NCI-H345 treated with DMSO at 0.1 percent for 48 hours (cell line): ENCODE results near the gene DISP3.

Source experiments
- DNase-seq: peaks from one replicate; lab custom pipeline; 2025; ENCODE audit not compliant: unreplicated experiment; lab: John Stamatoyannopoulos, UW

The DISP3 gene

DNA sequence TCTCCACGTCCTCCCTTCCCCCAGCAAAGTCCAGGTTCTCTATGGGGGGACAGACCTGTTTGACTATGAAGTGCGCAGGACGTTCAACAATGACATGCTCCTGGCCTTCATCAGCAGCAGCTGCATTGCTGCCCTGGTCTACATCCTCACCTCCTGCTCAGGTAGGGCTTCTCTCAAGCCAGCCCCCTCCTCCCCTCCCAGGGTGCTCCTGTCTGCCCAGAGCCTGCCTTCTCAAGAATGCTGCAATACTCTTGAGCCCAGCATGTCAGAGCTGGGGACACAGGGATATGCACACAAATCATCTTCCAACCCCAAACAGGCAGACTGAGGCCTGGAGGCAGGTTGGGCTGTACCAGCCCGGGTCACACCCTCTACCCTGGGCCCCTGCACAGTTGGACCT is 35.4 kb downstream of the DISP3 start:
- no peak for DNase-seq

DNA sequence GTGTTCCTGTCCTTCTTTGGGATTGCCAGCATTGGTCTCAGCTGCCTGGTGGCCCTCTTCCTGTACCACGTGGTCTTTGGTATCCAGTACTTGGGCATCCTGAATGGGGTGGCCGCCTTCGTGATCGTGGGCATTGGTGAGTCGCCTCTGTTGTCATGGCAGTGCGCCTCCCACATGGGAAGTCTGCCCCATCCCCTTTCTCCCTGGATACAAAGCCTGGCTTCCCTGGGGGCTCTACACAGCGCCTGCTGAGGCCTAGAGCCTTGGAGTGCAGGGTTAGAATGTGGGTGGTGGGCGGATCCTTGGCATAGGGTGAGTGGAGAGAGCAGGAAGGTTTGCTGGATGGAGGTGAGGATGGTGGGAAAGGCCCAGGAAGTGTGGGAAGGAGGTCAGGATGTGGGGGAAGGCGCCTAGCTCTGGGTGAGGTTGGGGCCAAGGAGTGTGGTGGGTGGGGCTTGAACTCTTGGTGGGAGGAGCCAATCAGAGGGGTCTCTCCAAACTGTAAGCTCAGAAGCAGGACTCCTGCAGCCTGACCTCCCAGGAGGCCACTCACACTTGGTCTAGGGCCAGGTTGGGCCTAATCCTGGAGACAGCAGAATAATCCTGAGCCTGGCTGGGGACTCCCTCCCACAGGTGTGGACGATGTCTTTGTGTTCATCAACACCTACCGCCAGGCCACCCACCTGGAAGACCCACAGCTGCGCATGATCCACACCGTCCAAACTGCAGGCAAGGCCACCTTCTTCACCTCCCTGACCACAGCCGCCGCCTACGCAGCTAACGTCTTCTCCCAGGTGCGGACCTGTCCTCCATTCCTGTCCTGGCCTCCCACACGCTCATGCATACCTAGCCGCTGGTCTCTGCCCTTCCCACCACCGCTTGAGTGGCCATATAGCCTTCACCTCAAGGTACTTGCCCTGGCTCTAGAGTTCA is 36.7 kb downstream of the DISP3 start:
- no peak for DNase-seq

DNA sequence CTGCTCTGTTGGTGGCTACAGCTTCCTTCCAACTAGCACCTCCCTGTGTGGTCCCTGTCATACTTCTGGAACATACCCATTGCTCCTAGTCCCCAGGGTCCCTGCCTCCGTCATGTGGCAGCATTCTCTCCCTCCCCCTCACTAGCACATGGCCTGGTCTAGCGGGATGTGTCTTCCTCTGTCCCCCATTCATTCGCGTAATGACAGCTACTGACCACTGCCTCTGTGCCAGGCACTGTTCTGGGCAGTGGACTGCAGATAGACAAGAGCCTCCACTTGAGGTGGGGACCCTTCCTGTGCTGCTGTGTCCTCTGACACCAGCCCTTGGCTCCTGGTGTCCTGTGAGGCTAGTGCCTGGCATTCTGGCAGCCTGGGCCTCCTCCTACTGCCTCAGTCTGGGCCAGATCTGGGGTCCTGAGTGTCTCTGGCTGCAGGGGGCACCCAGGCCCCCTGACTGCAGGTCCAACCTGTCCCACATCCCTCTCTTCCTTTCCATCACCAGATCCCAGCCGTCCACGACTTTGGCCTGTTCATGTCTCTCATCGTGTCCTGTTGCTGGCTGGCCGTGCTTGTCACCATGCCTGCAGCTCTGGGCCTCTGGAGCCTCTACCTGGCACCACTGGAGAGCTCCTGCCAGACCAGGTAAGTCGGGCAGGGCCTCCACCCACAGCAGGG is 38.1 kb downstream of the DISP3 start:
- DNase-seq: no peak

DNA sequence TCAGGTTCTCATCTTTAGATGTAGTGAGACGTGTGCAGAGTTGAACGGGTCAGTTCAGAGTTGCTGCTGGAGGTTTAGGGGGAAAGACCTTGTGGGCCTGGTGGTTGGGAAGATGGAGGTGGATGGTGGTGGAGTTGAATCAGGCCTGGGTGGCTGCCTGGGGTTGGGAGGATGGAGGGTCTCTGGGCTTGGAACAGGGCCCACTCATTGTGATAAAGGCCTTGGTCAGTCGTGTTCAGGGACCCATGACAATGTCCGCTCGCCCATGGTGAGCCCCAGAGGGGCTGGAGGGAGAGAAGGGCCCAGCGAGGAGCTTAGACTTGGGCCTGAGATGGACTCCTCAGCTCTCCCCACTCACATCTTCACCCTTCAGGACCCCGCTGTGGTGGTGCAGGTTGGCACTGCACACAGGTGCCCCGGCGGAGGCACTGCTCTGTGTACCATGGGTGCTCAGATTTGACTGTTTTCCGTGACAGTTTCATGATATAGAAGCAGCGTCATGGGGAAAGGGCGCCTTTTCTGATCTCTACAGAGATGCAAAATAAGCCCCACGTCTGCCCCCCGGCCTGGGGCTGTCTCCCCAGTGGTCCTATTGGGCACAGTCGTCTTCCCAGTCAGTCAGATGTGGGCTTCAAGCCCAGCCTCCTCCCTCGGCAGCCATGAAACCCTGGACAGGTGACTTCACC is 39.2 kb downstream of the DISP3 start:
- DNase-seq: no peak

DNA sequence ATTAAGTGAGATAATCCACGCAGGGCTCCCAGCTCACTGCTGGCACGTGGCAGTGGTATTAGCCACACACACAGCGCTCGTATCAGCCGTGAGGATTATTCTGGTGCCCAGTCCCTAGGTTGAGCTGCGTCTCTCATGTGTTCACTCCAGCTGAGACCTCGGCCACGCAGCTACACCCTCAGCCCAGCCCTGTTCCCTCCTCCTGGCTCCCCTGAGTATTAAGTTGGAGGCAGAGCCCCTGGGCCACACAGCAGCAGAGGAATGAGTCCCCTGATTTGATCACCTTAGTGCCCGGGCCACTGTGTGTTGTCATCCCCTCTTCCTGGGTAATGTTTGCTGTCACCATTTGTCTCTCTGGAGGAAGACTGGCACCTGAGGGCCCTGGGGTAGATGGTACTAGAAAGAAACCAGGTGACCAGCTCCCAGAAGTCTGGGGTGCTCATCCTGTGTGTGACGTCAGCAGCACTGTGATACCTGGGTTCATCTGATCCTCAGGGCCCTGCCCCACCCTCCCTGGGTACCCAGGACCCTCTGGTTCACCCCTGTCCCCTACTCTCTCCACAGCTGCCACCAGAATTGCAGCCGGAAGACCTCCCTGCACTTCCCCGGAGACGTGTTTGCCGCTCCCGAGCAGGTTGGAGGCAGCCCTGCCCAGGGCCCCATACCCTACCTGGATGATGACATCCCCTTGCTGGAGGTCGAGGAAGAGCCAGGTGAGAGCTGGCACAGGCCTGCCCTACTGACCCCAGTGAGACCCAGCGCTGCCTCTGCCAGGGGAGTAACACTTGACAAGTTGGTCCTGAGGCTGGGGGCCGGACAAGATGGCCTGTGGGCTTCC is 40.1 kb downstream of the DISP3 start:
- no peak for DNase-seq

DNA sequence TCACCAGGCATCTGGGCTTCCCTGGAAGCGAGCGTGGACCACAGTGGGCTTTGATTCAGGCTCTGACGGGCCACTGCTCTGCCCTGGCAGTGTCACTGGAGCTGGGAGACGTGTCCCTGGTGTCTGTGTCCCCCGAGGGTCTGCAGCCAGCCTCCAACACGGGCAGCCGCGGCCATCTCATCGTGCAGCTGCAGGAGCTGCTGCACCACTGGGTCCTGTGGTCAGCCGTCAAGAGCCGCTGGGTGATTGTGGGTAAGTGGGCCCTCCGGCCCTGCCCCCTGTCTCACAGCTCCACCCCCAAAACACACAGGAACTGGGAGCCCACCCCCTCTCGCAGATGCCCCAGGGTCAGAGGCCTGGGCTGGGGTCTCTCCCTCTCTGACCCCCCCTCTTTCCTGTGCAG is 40.7 kb downstream of the DISP3 start:
- DNase-seq: no peak

DNA sequence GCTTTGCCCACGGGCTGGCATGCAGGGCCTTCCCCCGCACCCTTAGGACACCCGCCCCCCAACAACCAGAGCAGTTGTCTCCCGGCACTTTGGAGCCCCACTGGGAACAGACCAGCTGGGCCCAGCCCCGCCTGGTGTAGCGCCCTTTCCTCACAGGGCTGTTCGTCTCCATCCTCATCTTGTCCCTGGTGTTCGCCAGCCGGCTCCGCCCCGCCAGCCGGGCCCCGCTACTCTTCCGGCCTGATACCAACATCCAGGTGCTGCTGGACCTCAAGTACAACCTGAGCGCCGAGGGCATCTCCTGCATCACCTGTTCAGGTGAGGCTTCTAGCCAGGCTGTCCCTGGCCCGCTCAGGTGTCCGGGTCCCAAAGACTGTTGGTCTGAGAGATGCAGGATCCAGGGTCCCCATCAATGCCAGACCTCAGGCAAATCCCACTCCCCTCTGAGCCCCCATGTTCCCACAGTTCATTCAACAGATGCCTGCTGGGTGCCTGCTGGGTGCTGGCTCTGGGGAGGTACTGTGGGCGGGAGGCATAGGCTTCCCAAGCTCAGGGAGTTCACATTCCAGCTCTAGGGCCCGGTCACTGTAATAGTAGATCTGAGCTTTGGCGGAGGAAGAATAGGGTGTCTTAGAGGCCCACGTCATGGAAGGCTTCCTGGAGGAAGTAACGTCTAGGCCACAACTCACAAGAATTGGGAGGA is 41.7 kb downstream of the DISP3 start:
- no peak for DNase-seq

DNA sequence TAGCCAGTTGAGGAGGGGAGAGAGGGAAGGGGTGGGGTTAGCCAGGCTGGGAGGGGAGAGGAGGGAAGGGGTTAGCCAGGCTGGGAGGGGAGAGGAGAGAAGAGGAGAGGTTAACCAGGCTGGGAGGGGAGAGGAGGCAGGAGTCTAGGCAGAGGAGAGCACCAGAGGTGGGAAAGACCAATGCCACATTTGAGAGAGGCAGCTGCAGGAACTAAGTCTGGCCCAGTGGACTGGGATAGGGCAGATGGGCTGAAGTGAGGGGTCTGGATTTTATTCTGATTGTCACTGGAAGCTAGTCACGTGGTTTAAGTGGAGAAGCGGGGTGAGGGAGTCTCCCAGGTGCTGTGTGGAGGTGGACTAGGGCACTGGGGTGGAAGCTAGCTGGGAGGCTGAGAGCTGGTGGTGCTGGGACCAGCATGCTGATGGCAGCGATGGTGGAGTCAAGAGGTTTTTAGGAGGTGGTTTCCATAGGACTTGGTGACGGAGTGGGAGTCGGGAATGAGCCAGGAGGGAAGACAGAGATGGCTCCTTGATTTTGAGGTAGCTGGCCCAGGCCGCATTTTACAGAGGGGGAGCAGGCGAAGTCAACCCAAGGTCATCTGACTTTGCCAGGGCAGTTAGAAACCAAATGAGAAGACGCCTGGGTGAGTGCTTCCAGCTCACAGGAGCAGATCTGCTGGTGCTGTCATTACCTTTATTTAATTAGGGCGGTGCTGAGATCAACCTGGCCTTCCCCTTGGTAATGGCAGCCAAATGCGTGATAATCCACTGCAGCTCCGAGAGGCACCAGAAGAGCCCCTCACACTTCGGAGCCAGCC is 42.8 kb downstream of the DISP3 start:
- DNase-seq: no peak

DNA sequence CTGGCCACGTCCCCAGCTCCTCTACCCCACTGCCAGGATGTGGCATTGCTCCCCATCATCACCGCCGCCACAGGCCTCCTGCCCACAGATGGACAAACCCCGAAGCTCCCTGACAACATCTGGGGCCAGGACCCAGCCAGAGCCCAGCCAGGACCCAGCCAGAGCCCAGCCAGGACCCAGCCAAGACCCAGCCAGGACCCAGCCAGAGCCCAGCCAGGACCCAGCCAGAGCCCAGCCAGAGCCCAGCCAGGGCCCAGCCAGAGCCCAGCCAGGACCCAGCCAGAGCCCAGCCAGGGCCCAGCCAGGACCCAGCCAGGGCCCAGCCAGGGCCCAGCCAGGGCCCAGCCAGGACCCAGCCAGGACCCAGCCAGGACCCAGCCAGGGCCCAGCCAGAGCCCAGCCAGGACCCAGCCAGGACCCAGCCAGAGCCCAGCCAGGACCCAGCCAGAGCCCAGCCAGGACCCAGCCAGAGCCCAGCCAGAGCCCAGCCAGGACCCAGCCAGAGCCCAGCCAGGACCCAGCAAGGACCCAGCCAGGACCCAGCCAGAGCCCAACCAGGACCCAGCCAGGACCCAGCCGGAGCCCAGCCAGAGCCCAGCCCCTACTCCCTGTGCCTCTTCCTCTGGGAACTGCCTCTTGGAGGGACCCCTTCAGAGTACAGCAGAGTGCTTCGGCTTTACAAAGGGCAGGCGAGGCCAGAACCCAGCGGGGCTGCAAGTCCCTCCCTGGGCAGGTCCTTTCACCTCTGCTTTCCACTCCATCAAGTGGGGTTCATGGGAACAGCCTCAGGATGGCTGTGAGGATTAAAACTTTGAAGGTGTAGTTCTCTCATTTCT is 43.7 kb downstream of the DISP3 start:
- no peak for DNase-seq

DNA sequence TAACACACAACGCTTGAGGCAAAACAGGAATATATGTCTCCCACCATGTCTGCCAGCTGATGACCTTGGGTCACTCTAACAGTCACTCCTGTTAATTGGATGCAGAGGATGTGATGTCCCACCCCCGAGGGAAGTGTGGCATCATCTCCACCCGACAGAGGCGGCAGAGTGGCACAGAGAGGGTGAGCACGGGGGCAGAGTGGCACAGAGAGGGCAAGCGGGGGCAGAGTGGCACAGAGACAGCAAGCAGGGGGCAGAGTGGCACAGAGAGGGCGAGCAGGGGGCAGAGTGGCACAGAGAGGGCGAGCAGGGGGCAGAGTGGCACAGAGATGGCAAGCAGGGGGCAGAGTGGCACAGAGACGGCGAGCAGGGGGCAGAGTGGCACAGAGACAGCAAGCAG is 44.3 kb downstream of the DISP3 start:
- DNase-seq: no peak

DNA sequence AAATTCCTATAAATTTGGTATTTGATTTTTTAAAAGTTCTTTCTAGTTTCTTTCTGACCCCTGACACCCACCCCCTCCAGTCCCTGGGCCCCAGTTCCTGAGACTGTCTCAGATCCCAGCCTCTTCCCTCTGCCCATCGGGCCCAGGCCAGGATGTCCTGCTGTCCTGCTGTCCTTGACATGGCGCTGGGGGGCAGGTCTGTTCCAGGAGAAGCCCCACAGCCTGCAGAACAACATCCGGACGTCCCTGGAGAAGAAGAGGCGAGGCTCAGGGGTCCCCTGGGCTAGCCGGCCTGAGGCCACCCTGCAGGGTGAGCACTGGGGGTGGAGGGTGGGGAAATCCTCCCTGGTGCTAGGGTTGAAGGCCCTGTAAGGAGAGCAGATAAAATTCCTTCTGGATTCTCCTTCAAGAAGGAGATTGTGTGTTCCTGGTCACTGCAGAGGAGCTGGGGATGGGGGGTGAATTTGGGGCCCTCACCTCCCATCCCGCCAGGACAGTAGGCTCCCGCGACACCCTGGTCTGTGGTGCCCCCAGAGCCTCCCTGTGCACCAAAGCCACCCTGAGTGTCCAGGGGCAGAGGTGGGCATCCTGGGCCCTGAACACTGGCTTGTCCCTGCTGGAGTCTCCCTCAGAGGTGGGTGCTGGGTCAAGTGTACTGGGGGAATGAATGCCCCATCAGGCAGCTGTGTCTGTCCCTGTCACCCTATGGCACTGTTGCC is 45.0 kb downstream of the DISP3 start:
- no peak for DNase-seq

DNA sequence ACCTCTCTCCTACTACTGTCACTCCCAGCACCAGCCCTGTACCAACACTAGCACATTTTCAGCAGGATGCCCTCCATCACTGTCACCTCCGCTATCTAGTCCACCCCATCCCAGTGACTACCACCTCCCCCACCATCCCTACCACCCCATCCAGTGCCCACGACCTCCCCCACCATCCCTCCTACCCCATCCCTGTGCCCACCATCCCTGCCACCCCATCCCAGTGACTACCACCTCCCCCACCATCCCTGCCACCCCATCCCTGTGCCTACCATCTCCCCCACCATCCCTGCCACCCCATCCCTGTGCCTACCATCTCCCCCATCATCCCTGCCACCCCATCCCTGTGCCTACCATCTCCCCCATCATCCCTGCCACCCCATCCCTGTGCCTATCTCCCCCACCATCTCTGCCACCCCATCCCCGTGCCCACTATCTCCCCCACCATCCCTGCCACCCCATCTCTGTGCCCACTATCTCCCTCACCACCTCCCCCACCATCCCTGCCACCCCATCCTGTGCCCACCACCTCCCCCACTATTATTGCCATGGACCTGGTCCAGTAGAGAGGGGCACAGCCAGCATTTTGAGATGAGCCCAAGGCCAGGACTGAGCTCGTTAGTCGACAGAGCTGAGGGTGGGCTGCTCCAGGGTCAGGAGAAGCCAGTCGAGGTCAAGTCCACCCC is 45.7 kb downstream of the DISP3 start:
- DNase-seq: no peak

DNA sequence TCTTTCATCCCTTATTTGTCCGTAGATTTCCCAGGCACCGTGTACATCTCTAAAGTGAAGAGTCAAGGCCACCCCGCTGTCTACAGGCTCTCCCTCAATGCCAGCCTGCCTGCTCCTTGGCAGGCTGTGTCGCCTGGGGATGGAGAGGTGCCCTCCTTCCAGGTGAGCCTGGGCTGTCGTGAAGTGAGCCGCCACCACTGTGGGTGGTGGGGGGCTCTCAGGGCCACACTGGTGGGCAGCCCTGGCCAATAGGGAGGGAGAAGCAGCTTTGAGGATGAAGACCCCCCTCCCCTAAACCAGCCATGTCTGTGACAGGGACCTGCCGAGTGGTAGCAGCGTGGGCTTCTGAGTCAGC is 46.2 kb downstream of the DISP3 start:
- DNase-seq: no peak

DNA sequence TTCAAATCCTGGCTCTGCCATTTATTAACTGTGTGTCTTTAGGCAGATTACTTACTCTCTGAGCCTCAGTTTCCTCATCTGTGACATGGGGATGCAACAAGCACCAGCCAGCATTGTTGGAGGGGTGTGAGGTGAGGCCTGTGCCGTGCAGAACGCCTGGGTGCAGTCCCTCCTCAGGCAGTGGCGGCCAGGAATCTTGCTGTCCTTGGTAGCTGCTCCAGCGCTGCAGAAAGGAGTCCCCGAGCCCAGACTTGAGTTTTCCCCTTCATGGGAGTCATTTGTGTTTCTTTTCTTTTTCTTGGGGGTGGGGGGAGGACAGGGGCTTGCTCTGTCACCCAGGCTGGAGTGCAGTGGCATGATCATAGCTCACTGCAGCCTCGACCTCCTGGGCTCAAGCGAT is 46.6 kb downstream of the DISP3 start:
- no peak for DNase-seq

DNA sequence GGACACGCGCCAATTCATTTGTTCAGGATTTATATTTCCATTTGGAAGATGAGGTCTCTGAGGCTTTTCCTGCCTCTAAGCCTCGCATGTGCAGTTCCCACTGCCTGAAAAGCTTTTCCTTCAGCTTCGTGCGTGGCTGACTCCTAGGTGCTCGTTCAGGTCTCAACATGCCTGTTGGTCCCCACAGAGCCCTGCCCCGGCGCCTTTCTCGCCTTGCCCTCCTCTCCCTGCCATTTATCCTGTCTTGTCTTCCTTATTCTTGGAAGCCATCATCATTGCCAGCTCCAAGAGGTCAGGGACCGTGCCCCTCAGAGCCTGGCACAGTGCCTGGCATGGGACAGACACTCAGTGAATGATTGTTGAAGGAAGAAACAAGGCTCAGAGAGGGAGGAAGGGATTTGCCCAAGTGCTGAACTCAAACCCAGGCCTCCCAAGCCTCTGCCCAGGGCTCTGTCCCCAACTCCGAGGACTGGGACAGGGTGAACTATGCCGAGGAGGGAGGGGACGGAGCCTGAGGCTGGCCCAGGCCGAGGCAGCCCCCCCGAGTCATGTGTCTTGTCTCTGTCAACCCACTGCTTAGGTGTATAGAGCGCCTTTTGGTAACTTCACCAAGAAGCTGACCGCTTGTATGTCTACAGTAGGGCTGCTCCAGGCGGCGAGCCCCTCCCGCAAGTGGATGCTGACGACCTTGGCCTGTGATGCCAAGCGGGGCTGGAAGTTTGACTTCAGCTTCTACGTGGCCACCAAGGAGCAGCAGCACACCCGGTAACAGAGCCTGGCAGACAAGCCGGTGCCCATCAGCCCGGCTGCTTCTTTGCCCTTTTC is 47.3 kb downstream of the DISP3 start:
- DNase-seq: no peak

DNA sequence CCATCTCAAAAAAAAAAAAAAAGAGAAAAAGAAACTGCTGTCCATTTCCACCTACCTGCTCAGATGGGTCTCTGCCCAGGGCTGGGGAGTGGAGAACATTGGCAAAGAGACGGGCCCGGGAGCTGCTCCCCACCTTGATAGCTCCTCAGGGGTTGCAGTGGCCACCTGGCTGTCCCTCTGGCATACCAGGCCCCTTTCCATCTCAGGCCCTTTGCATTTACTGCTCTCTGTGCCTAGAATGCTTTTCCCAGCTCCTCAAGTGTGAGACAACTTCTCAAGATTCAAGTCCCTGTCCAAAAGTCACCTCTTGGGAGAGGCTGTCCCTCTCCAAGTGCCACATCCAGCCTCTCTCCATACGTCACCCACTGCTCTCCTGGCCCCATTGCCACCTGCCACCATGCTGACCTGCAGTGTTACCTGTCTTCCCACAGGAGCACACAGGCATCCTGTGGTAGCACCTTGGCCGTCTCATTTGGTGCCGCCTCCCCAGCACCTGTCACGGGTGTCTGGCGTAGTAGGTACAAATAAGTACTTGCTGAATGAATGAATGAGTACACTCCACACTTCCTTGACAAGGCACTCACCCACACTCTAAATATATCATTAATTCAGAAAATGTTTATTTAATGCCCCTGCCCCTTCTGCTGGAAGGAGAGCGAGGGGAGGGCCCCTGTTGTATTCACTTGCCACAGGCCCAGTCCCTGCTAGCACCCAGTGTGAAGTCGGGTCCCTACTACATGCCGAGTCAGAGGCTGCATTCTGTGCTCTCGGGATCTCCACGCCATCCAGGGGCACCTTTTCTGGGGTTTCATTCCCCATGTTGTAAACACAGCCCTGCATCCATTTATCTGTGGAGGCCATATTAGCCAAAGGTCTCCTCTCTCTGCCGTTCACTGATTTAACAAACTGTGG is 48.8 kb downstream of the DISP3 start:
- no peak for DNase-seq
